T-helper 2 cell (primary cell): ENCODE measurements around the gene HHAT.

Experiments used
- DNase-seq, 5 experiments: peaks; one replicate each; pipeline versions ENCODE4 v3.0.0 to v3.0.0-alpha.2; 2012 to 2022

Gene HHAT

DNA sequence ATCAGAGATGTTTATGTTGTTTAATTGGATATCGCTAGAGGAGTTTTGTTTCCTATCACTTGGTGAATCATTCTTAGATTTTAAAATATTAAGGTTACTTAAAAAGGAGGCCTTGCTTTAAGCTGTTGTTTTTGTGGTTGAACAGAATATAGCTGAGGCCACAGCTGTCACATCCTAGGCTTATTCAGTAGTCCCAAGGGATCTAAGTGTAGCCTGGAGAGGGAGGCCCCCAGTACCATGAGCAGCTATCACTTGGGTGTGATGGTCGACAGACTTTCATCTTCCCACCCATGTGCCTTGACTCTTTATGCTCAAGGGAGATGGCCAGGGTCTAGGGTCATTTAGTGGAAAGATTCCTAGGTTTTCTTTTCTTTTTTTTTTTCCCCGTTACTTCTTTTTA lies 278.7 kb downstream of the HHAT start:
- DNase-seq: no peak

GRCh38 chr1:210608767-210609166 lies 280.1 kb downstream of the HHAT start:
- no peak for DNase-seq

DNA sequence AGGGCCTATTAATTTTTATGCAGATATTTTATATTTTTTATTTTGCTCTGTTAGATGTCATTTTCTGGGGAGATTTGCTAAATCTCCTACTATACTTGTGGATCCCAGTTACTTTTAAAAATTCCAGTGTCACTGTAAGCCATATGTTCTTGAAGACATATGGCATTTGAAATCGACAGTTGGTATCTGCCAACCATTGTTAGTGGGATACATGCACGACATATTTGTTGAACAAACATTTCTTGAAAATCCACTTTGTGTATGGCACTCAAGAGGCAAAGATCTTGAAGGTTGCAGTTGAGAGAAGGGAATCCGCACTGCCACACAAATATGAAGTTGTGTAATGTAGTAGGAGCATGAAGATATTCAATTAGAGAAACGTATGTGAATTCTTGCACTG lies 287.7 kb downstream of the HHAT start:
- no peak for DNase-seq

DNA sequence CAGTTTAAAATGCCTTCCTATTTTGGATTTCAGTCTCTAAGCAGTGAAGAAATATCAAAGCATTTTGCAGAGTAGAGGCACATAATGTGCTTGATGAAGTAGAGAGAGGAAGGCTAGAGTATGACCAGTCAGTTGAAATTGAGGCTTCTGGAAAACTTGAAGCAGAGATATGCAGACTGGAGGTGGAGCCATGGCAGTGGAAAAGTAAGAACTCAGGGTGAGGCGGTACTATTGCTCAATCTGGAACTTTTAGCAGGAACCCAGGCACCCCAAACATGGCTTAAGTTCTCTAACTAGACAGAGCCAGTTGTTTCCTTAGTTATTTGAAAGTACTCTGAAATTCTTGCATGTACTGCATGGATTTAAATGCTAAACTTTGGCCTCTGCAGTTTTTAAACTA lies 288.6 kb downstream of the HHAT start:
- DNase-seq: no peak

DNA sequence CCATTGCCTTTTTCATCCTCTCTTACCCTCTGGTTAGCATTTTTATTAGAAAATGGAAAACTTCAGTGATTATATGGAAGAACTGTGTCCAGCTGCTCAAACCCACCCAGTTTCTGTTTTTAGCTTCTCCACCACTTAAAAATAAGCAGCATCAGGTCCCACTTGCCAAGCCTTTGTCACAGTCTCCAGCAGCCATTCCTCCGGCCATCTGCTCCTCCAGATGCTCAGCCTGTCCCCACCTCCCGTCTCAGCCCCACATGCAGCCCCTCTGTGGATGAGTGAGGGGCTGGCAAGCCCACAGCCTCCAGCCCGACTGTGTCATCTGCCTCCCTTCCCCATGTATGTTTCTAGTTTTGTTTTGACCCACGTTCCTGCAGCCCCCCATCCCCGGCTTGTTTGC lies 289.7 kb downstream of the HHAT start:
- no peak for DNase-seq

- DNase-seq: no peak
These were observed 292.3 kb downstream of the HHAT start for GRCh38 chr1:210620867-210621488.

GRCh38 chr1:210621712-210622111 lies 293.0 kb downstream of the HHAT start:
- no peak for DNase-seq

GRCh38 chr1:210624722-210625121 lies 296.0 kb downstream of the HHAT start:
- DNase-seq: no peak

DNA sequence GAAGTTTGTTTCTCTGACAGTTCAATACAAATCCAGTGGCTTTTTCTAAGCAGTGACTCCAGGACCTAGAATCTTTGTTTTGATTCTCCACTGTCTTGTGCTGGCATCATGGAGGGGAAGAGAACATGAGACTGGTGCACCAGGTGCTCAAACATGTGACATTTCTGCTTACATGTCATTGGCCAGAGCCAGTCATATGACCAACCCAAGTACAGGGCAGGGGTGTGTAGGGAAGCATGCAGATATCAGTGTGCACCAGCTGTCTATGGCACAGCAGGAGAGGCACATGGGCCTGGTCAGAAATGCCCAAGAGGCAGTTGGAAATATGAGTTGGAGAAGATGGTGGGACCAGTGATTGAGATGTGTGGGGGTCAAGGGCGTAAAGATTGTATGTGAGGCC lies 297.0 kb downstream of the HHAT start:
- no peak for DNase-seq

DNA sequence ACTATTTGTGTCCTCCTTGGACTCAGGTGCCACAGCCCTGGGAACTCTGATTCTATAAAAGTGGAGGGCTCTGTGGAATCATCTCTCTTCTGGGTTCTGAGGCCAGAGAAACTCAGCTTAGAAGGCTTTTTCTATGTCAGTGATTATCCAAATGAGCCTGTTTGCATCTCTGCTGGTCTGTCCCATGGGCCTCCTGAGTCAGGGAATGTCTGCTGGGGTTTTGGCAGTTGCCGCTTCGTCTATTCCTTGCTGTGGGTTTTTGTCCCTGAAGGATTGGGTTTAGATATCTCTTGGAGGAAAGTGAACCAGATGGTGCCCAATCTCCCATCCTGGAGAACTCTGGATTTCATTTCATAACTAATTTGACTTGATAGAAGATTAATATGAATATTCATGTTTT lies 297.6 kb downstream of the HHAT start:
- no peak for DNase-seq

- DNase-seq: no peak
These were observed 299.1 kb downstream of the HHAT start for GRCh38 chr1:210627755-210628154.

DNA sequence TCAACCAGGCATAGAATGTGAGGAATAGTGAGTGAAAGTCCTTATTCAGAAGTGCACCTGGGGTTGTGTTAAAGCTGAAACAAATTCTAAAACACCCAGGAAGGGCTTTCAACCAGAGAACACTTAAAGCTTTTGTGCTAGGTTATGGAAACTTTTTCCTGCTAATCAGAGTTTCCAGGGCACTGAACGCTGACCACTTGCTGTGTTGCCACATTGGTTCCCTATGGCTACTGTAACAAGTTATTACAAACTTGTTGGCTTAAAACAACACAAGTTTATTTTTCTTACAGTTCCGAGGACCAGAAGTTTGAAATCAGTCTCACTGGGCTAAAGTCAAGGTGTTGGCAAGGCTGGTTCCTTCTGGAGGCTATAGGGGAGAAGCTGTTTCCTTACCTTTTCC lies 300.6 kb downstream of the HHAT start:
- no peak for DNase-seq

DNA sequence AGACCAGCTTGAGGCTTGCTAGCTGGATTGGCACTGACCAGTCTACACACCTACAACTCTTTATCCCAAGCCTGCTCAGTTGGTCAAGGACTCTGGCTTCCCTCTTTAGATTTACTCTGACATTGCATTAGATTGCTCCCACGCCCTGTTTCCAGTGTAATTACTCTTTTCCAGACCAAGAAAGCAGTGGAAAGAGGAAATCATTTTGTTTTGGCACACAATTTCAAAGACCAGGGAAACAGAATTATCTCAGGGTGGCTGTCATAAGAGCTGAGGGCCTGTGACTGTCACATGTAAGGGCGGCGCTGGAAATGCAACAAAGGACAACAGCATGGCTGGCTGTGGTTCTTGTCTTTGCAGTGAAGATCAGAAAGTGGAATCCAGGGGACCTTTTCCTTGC lies 302.7 kb downstream of the HHAT start:
- no peak for DNase-seq

DNA sequence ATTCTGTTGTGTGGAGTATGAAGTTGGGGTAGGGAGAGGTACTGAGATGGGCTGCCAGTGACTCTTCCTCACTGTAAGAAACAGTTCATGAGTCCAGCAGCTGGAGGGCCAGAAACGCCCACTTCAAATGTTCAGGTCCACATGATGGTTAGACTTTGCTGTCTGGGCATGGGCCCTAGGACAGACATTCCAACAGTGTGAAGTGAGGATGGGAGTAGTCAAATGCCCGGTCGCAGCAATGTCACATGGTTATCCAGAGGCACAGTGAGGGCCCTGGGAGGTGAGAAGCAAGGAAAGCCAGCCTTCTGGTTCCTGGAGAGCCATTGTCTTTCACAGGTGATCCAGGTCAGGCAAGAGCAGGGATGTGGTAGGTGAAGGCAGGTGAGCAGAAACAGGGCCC lies 304.4 kb downstream of the HHAT start:
- DNase-seq: no peak

- no peak for DNase-seq
These were observed 304.9 kb downstream of the HHAT start for GRCh38 chr1:210633636-210634035.

- DNase-seq: no peak
These were observed 306.4 kb downstream of the HHAT start for GRCh38 chr1:210635108-210635507.

DNA sequence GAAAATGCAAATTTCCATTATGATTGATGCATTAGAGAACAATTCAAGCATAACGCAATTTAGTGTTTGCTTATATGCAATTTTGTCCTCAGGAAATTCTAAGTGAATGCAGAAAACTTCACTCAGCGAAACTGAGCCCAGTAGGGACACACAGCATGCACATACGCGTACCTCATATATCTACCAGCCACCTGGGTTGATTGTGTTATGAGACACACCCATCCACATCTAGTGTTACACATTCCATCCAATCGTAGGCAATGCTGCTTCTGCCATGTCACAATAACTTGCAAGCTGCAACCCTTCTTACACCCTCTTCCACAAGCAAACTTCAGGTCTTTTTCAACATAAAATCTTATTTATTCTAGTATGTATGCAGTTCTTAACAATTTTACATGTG lies 312.9 kb downstream of the HHAT start:
- DNase-seq: no peak

DNA sequence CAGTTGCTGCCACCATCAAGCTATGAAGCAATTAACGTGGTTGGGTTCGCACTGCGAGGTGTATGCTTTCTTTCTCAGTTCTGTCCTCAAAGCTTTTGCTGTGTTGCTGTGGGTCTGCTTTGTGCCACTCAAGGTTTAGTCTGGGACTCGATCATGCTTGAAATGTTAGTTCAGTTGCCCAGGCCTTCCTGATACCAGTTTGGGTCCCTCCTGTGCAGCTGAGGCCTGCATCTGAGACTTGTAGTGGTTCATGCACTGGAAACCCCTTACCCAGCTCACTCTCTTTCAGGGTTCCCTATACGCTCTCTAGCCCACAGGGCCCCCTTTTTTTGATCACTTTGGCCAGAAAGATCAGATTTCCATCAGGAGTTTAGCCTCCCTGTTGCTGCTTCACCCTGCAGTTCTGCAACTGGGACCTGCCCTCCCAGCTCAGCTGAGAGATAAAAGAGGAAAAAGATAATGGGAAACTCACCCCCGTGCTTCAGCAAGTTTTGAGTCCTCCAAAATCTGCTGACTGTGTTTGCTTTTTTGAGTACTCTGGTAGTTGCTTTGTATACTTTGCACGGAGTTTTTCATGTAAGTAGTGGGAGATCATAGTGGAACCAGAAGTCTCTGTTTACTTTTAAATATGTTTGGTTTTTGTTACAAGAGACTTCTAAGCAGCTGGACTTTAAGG lies 317.0 kb downstream of the HHAT start:
- no peak for DNase-seq

DNA sequence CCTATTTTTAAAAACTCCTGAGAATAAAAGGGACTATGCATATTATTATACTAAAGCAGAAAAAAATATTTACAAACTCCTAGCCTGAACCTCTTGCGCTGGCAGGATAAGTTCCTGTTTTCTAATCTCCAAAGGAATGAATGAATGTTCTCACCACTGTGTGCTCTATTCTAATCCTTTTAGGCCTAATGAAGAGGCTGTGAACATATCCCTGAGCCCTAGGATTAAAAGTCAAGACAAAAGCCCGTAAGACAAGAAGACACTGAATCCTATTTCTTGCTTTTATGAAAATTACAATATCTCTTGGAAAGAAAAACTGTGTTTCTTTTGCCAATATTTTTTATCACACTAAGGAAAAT lies 317.5 kb downstream of the HHAT start:
- DNase-seq: no peak

- DNase-seq: peak in 1 of 5 experiments; percentile 8
These were observed 319.0 kb downstream of the HHAT start for GRCh38 chr1:210647406-210648333.

GRCh38 chr1:210648588-210649269 lies 320.0 kb downstream of the HHAT start:
- no peak for DNase-seq

DNA sequence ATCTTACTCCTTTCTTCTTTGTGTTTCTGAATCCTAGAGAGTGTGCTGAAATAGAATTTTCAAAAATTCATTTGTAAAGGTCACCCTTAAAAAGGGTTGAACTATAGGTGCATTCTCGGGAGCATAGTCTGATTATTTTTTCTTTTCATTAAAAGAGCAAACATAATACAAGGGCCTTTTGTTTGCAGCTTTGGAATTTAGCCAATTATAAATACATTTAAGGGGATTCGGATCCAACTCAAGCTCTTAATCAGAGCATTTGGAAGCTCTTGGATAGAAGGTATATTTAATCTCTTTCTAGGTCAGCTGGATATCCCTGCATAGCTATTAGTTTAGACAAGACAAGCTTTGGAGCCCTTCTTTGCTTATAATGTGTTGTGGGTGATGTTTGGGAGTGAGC lies 321.7 kb downstream of the HHAT start:
- DNase-seq: no peak

- no peak for DNase-seq
These were observed 323.7 kb downstream of the HHAT start for GRCh38 chr1:210652329-210652954.
